Purkinje cell (primary cell): ENCODE results near the gene SEMA3D. TPM values are rescaled to one million over a fixed set of nuclear protein-coding genes. Genes with fewer than 3 reads are reported as not detected.

Experiments
- polyA plus RNA-seq: library from polyadenylated mRNA; unstranded; fragments of >200 nt; fragmentation: Nextera tagmentation; gene quantifications from 2 replicates; pipeline ENCODE4 v1.2.1, GENCODE V29; 2014

The SEMA3D gene
- 0.20 and 0.98 TPM in 2 replicates for polyA plus RNA-seq

GRCh38 chr7:85186521-85187241 lies at the start of gene SEMA3D:
Gene SEMA3D (minus strand): TSS chr7:85187056. CDS start chr7:85121891, 65,165 bp downstream.

